GM18909 (cell line): ENCODE results near the gene YPEL2.

Experiments used
- ATAC-seq: cut with Tn5 transposase; IDR thresholded peaks from one replicate; pipeline ENCODE4 v1.9.1; 2021; ENCODE audit warnings: mild to moderate bottlenecking; ENCODE audit not compliant: unreplicated experiment, poor library complexity

Gene YPEL2

DNA sequence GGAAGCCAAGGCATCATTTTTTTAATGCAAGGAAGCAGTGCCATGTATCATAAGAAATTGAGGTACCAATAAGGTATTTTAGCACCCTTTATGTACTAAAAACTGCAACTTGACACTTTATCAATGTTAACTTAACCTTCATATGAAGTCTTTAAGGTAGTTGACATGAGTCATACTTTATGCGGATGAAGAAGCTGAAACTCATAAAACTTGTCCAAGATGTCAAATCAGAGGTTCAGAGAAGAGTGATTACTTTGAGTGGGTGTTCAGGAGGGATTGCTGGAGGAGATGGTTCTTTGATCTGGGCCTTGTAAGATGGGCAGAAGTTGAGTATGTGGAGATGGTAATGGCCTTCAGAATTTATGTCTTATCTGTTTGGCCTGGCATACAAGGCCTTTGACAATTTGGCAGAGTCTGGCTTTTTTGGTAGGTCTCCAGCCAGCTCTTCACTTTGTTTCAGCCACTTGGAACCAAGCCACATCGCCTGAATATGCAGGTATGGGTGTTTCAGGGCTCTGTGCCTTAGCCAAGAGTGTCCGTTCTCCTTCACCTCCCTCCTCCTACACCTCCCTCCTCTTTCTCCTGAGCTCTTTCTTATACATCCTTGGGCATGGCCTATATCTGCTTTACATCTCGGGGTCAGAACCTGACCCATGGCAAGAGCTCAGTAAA is 23.7 kb downstream of the YPEL2 start:
- ATAC-seq, result no peak

DNA sequence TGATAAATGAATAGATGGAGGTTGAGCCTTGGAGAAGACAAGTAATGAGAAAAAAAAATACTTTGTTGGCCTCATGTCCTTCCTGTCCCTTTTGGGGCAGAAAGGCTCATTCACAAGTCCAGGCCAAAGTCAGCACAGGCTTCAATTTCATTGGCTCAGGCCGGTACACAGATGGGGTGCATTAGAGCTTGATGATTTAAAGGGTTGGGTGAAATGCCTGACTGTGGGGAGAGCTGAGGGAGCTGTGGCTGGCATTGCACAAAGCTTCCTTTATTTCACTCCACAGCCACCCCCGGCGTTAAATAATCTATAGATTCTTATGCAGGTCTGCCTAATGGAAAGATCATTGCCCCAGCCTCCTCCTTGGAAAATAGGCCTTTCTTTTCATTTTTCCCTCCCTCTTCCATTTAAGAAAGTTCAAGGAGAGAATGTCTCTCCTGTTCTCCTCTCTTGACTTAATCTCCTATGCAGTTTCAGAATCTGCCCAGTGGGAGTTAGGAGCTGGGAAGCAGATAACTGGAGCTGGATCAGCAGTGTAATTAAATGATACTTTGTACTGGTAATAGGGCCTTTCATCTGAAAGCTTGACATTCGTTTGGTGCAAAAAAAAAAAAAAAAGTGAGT is 24.4 kb downstream of the YPEL2 start:
- no peak for ATAC-seq

DNA sequence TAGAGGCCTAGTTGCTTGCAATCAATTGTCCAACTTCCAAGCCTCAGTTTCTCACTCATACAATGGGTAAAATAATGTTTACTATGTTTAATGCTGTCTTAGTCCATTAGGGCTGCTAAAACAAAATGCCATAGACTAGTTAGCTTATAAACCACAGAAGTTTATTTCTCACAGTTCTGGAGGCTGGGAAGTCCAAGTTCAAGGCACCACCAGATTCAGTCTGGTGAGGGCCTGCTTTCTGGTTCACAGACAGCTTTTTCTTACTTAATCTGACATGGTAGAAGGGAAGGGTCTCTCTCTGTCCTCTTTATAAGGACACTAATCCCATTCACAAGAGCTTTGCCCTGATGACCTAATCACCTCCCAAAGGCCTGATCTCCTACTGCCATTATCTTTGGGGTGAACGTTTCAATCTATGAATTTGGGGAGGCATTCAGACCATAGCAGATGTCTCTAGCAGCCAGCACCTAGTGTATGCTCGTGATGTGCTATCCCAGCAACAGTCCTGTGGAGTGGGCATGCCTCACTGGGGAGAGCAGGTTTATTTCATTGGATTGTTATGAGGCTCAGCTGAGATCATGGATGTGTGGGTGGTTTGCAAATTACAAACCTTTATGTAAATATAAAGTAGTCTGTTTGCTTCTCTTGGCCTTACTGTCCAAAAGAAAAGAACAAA is 25.2 kb downstream of the YPEL2 start:
- ATAC-seq, result no peak

DNA sequence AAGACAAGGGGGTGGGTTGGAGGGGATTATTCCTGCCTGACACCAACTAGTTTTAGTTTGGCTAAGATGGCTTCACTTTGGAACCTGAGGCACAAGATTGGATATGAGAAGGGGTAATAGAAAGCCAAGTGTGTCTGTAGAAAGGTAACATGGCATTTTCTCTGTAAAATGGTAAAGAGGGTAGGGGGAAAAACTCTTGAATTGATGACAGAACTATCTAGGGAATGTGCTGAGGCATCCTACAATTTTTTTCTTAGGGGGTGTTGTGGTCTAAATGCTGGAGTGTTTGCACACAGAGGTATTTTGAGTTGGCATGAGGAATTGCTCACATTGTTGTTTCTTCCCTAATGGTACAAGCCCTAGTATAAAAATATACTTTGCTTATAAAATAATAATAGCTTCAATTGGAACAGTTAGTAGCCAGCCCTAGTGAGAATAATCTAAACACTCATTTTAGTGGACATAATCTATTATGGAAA is 25.8 kb downstream of the YPEL2 start:
- ATAC-seq, result no peak

DNA sequence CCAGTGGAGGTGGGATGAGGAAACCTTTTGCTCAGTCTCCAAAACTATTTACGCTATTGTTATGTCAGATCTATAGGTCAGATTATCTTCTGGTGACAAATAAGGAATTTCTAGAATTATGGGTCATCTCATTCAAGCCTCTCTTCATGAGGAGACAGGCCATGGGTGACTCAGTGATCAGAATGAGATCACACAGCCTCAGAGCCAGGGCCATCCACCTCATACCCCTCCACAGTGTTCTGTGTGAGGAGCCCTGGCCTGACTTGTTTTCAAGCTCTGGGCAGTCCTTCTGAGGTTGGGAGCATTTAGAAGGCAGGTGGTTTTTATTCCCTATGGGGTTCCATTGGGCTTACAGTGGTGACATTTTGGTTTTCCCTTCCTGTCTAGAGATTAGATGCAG is 26.5 kb downstream of the YPEL2 start:
- ATAC-seq, result no peak

DNA sequence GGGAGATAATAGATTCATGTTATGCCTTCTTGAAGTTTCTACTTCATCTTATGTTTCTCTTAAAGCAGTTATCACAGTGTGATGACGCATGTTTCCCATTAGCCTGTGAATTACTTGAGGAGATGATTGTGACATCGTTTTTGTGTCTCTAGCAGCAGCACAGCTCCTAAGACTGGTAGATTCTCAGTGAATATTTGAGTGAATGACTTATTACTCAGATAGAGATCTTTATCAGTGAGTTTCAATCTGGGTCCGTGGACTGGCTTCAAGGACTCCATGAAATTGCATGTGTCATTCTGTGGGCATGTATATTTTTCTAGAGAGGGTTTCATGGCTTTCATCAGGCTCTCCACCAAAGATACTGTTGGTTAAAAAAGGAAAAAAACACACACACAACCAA is 29.9 kb downstream of the YPEL2 start:
- ATAC-seq, result no peak

DNA sequence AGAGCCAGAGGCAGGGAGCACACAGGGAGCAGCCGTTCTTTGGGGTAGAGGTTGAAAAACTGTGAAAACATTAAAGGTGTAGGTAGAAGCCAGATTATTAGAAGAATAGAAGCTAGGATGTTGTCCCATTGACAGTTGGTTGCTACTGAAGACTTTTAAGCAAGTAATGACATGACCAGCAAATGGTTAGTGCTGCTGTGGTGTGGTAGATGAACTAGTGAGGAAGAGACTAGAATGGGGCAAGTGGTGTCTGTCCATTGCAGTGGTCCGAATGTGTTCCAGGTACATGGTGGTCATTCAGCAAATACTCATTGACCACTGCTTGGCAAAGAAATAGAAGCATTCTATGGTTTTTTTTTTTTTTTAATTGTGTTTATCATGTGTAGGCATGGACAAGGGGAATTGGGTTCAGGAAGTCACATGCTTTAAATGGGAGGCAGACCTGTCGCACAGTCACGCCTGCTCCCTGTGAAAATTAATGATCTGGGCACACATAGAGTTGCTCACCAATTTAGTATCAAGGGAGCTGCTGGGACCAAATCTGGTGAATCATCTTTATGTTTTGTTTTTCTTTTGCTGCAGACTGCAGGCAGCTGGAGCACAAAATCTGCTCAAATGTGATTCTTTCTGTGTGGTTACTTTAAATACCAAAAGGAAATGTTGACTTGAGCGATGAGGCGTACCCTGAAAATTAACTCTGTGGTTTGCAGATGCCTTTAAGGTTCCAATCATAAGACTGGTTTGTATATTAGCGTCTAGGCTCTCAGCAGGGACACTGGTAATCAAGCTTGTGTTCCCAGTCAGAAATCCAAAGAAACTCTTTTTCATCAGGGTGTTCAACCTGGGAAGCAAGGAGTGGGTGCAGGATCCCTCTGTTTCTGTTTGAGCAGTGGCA is 30.7 kb downstream of the YPEL2 start:
- peak; percentile 66 for ATAC-seq

DNA sequence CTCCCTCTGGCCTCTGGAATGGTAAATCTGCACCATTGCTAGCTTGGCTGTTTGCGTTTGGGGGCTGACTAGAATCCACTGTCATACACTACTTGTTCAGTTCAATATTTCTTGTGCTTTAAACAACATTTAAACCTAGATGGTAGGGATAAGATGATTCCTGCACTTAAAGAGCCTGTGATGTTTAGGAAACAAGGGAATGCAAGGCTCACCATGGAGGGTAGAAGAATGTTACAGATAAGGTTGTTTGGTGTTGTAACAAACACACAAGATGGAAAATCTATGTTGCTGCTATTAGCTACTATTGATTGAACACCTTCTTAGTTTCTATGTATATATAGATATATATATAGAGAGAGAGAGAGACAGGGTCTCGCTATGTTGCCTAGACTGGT is 31.4 kb downstream of the YPEL2 start:
- ATAC-seq, result peak; percentile 14

DNA sequence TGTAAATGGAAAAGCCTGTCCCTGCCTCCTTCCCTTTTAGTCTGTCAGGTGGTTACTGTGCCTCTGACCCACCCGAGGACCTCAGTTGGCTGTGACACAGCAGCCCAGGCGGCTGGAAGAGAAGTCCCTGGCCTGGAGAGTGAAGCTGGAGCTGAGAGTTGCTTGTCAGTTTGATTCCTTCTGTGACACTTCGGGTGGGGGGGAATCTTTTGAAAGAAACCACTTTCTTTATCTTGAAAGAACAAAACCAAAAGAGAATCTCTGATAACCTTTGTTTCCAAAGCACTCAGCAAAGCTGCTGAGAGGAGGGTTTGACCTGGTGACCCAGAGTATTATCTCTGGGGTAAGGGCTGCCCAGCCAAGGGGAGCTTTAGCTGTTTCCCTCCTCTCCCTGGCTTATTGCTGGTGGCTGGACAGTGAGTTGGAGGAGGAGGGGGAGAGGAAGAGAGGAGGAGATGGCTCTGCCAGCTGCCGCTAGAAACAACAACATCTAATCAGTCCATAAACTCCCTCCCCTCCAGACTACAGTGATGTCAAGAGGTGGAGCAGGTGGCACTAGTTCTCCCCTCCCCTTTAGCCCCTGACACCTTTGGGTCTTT is 34.0 kb downstream of the YPEL2 start:
- no peak for ATAC-seq

DNA sequence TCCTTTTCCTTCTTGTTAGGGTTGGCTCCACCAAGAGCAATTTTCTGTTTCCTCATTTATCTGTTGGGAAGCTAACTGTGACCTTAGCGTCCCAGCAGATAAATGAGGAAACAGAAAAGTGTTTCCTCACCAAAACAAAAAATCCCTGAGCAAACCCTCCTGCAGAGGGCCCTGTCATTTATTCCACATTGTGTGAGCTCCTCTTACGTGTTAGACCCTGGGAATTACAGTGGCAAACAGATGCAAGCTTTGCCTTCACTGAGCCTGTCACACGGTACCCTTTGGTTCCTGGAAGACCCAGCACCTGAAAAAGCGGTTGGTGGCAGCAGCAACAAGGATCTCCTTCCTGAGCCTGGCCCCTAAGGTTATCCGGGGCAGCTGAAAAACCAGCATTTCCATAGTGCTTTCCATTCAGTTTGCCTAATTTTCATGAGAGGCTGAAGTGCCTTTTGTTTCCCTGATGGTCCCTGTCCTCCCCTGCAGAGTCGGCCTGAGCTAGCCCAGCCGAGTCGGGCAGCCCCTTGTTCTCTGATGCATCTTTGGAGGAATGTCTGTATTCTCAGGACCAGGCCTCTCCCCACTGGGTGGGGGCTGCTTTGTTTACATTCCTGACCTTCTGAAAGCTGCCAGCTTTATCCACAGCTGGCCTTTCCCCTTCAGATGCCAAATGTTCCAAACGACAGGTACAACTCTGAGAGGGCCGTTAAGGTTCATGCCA is 34.7 kb downstream of the YPEL2 start:
- ATAC-seq, result no peak

DNA sequence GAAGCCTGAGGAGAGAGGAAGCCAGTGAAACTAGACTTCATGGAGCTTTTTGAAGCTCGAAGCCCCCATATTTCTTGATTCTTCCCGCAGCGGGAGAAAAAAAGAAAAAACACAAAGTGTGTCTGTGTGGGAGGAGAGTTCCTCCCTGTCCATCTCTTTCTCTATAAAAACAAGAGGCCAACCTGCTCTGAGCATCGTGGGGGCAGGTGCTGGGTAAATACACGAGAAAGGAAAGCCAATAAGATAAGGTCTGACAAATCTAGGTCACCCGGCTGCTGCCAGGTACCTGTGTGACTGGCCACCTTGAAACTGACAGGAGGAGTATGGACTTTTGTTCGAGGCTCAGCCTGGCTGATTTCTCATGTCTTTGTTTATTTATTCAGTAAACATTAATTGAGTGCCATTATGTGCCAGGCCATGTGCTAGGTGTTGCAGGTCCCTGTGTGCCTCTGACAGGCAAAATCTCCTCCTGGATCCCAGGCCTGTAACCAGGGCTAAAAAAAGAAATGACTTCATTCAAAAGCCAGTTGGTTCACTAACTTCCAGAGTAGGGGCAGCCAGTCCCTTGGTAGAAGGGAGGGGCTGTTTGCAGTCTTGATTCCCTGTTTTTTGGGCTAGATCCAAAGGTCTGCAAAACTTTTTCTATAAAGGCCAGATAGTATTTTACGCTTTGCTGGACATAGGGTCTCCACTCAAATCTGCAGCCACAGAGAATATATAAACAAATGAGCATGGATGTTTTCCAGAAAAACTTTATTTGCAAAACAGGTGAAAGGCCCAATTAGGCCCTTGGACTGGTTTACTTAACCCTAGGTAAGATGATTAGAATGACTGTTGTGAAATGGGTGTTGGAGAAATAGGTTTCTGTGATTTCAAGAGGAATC is 35.6 kb downstream of the YPEL2 start:
- no peak for ATAC-seq

DNA sequence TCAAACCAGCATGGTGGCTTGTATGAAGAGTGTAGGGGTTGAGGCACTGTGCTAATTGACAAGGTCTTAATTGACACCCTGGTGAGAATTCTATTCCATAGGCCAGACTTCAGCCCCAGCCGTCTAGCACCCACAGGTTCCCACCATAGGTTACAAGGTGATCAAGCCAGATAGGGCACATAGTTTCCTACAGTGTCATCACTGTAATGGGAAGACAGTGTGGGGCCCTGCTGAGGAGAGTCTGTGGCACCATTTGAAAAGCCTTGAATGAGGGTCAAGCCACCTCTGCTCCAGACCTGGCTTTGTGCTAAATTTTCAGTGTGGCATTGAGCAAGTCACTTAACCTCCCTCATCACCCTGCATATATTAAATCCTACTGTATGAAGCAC is 36.2 kb downstream of the YPEL2 start:
- ATAC-seq, result no peak

DNA sequence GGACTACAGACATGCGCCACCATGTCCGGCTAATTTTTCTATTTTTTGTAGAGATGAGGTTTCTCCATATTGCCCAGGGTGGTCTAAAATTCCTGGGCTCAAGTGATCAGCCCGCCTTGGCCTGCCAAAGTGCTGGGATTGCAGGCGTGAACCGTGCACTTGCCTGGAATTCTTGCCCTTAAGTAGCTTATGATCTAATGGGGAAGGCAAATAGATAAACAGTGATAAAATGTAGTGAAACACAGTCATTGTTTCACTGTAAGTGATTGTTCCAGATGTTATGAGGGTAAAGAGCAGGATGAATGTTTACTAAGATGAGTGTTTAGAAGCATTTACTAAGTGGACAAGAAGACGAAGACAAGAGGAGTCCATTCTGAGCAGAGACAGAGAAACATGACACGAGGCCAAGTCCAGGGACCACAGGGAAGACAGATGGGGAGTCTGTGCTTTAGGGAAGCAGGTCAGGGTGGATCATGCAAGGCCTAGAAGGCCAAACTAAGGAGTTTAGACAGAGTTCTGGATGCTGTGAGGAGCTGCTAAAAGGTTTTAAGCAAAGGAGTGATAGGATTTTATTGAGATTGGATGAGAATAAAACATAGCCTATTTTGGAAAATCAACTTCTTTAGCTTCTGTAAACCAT is 36.9 kb downstream of the YPEL2 start:
- no peak for ATAC-seq

DNA sequence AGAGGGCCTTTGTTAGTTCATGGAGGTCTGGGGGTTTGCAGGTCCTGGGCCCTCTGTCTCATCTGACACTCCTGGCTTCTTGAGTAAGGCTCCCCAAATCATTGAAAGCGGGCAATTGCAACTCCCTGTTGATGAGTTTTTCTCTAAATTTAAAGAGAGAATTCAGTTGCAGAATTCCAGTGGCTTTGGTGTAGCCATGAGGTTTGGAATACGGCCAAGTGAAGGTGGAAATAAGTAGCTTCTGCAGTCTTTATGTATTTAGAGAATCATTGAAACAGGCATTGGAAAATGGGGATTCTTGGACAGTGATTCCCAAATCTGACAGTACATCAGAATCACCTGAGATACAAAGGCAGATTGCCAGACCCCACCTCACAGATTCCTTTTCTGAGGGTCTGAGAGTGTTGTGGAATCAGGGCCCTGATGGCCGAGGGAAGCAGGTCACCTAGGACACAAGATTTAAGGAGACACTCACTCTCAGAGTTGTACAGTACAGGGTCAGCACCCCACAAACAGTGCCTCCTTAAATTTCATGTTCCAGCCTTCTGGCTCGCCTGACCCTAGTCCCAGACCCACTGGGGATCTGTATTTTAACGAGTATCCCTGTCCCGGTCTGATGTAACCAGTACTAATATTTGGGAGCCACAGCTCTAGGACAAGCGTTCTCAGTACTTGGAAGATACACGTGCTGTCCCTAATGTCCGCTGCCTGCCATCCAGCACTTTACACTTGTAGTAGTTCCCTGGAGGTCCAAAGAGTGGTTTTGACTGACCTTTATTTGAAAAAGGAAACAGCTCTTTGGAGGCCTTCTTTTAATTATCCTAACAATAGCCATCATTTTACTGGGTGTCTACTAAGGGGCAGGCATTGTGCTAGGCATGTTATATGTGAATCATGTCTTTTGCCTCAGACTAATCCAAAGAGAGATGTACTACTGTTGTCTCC is 37.8 kb downstream of the YPEL2 start:
- no peak for ATAC-seq

DNA sequence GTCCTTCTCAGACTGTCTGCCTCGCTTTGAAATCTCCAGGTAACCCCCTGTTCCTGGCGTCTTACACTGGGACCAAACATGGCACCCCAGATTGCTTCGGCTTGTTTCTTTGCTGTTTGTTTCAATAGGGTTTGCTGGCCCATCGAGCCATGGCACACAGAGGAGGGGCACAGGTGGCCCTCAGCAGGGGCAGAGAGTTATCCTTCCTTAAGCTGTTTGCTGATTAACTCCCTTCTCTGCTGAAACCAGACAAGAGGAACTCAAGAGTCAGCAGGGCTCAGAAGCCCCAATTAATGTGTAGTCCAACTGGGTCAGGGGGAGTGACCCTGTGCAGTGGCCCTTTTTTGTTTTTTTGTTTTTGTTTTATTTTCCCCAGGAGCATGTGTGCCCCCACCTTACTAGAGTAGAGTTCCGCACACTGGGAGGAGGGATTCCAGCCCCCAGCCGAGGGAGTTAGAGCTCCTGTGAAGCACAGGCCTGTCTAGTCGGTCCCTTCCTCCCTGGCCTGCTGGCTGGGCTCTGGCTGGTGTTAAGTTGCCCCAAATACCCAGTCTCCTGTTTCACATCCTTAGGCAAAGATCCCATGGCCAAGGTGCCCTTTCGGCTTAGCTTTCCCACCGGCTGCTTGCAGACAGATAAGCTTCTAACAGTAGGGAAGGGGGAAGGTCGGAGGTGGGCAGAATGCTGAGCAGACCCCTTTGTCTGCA is 39.3 kb downstream of the YPEL2 start:
- ATAC-seq, result no peak

DNA sequence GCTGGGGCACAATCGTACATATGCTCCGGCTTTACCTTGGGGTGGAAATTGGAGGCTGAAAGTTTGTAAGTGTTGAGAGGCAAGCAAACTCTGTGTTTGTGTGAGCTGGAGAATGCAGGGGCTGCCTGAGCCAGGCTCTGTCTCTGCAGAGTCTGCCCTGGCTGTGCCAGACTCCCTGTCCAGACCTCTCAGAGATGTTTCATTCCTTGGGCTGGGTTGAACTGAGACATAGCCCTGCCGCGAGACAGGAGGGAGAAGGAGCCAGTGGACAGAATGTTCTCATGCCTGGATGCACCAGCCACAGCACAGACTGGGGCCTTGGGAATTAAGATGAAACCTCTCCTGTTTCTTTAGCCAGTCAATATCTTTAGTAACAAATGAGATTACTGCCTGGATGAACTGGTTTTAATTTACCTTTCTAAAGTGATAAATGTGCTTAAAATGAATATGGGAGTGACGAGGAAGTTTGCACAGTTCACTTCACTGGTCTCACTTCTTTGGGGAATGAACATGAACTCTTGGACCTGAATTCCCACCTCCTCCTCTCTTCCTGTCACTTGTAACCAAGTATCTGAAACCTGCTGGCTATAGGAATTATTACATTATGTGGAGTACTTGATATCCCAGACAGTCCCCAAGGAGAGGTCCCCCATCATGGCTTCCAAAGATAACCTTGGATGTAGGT is 40.1 kb downstream of the YPEL2 start:
- ATAC-seq, result no peak
